Suppressor macrophage treated with lipopolysaccharide for 4 hours (primary cell): Measurements from ENCODE around the gene INO80E.

ENCODE experiments used
- DNase-seq: peaks from one replicate; pipeline ENCODE4 v3.0.0-alpha.2; 2020

INO80E gene

DNA sequence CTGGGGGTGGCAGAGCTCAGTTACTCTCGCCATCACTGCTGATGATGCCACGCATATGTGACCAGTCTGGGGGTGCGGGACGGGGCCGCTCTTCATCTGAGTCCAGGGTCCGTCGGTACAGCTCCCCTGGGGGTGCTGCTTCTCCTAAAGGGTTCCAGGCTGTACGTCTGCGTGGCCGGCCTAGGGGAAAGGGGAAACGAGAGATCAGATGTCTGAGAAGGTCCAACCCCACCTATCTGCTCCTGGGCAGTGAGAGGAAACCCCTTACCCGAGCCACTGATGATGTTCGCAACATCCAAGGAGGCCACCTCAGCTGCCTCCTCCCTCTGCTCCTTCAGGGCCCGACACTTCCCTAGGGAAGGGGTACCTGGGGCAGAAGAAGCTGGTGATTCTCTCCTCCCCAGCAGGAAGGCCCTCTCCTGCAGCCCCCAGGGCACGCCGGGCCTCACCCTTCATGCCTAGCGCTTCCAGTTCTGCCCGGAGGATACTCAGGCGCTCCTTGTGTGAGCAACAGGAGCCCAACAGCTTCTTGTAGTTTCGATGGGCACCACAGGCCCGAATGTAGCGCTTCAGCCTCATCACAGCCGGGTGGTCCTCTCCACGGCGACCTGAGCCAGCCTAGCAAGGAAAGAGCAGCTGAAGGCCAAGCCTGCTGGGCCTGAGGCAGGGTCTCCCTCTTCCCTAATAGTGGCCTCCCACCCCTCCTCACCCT lies 2.7 kb upstream of the INO80E start:
- no peak for DNase-seq

DNA sequence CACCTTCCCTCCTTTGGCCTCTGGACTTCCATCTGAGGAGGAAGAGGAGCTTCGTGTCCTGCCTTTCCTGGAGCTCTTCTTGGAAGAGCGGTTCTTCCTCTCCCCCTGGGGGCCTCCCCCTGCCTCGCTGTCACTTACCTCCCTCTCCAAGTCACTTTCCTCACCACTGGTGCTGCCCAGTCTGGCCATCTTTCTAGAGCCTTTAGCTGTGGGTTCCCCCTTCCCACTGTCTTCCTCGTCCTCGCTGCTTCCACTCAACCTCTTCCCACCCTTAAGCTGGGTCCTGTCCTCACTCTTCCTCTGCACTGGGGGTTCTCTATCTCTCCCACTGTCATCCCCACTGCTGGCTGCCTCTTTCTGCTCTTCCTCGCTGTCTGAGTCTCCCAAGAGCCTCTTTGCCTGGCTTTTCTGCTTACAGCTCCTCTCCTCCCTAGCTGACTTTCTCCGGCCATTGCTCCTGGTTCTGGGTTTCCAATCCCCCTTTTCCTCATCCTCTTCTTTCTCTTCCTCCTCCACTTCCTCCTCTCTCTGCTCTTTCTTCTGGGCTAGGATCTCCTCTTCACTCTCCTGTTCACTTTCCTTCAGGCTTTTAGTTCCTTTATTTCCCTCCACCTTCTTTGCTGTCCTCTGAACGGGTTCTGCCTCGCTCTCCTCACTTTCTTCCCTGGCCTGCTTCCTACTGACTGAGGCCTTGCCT lies 2.0 kb upstream of the INO80E start:
- no peak for DNase-seq

DNA sequence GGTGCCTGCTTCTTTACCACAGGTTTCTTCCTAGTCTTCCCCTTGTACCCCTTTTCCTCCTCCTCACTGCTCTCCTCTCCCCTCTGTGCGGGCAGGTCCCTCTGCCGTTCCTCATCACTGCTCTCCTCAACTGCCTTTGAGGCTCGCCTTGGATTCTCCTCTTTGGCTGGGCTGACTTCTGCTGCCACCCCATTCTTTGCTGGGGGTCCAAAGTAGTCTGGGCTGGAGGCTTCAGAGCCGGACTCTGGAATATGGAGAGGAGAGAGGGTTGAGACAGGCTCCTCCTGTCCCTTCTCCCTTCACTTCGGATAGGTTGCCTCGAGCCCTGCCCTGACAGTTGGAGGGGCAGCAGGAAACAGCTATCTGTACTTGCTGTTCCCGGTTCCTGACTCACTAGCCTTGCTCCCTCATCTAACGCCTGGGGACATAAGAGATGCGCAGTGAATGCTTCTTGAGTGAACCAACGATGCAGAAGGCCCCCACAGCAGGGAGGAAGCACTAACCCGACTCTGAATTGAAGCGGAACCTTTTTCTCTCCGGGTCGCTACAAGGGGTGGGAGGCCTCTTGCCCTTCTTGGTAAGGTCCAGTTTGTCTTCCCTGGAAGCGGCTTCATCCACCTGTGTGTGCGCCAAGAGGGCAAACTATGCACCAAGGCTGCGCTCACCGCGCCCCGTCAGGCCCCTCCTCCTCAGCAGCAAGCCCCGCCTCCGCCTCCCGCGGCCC lies 1.3 kb upstream of the INO80E start:
- DNase-seq, result no peak

GRCh38 chr16:29995324-29995910 lies 624 bp upstream of the INO80E start, which contains the start of gene HIRIP3:
Gene HIRIP3, minus strand, starts transcription at chr16:29995617. Its CDS starts 12 bp downstream, at chr16:29995605.
- peak; percentile 94 for DNase-seq

DNA sequence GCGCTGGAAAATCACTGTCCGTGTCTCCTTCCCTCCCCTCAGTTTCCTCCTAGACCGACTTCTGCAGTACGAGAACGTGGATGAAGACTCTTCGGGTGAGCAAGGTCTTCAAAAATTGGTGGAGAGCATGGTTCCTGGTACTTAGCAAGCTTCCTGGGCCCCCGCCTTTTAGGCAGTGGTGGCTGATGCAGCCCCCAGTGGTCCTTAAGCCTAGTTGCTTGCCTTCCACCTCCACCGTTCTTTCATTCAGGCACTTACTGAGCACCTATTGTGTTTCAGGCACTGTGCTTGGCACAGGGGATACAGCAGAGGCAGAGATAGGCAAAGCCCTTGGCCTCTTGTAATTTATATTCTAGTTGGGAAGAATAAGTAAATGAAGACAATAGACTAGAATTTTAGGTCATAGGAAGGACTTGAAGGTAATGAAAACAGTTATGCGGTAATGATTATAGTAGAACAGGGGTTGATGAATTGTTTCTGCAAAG lies 767 bp downstream of the INO80E start:
- DNase-seq, result no peak

DNA sequence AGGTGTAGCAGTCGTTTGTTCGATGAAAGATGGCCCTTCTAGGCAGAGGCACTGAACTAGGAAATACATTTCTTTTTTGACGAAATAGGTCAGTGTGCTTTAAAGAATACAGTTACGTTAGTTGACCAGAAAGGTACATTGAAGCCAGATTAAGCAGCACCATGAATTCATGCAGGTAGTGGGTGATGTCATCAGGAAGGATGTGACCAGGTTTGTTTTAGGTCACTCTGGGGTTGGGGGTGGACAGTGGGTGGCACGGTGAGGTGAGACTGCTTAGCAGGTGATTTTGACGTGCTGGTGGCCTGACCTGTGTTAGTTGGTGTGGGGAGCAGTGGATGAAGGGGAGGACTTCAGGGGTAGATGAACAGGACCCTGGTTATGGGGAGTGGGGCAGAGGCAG lies 3.6 kb downstream of the INO80E start:
- DNase-seq, result no peak

DNA sequence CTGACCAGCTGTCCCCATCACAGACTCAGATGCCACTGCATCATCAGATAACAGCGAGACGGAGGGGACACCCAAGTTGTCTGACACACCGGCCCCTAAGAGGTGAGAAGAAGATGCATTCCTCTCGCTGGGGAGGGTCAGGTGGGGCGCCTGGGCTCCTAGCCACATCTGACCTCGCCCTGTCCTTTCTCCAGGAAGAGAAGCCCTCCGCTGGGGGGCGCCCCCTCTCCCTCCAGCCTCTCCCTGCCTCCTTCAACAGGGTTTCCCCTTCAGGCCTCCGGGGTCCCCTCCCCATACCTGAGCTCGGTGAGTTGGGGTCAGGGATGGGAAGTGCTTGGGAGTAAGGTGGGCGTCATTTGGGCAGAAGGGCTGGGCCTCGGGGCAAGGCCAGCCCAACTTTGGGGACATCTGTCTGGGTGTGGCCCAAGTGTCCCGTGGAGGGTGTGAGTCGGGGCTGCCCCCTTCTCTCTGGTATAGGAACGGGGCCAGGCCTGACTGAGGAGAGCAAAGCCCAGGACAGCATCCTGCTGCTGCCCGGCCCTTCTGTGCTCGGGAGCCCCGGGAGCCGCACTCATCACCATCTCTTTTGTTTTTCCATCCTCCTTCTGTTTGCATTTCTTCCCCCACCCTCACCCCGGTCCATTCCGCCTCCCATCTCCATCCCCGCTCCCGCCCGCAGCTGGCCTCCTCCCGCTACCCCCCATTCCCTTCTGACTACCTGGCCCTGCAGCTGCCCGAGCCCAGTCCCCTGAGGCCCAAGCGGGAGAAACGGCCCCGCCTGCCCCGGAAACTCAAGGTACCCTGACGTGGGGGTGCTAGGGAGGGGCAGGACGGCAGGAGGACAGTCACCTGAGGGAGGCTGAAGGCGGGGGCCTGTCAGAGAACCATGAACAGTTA lies 4.9 kb downstream of the INO80E start:
- DNase-seq, result no peak

DNA sequence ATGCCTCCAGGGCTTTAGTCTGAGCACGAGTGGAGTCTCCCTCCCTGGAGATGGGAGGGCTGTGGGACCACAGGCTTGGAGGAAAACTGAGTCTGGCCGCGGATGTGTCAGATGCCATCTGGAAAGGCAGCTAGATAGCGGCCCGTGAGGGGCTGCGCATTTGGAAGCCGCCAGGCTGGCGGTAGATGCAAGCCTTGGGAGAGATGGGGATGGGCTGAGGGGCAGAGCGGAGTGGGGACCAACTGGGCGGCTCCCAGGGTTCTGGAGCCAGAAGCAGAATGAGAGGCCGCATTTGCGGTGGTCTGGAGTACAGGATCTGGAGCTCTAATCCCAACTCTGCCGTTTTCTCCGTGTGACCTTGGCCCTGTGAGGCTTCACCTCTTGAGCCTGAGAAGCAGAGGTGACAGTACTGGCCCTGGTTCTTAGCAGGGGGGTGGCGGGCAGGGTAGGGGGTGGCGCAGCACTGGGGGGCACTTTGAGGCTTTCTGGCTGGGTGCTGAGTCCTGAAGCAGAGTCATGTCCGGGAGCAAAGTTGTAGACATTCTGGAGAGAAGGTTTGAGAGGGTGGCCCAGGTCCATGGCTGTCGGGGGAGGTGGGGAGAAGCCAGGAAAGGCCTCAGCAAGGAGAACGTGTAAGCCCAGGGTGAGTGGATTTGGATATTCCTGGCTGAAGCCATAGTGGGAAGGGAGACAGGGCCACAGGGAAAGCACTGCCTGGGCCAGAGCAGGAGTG lies 6.7 kb downstream of the INO80E start:
- no peak for DNase-seq

GRCh38 chr16:30003670-30004423 lies 7.8 kb downstream of the INO80E start:
- no peak for DNase-seq

- no peak for DNase-seq
Measured at GRCh38 chr16:30004424-30004776, 8.4 kb downstream of the INO80E start.

GRCh38 chr16:30004811-30005242 lies 8.8 kb downstream of the INO80E start:
- DNase-seq, result no peak

DNA sequence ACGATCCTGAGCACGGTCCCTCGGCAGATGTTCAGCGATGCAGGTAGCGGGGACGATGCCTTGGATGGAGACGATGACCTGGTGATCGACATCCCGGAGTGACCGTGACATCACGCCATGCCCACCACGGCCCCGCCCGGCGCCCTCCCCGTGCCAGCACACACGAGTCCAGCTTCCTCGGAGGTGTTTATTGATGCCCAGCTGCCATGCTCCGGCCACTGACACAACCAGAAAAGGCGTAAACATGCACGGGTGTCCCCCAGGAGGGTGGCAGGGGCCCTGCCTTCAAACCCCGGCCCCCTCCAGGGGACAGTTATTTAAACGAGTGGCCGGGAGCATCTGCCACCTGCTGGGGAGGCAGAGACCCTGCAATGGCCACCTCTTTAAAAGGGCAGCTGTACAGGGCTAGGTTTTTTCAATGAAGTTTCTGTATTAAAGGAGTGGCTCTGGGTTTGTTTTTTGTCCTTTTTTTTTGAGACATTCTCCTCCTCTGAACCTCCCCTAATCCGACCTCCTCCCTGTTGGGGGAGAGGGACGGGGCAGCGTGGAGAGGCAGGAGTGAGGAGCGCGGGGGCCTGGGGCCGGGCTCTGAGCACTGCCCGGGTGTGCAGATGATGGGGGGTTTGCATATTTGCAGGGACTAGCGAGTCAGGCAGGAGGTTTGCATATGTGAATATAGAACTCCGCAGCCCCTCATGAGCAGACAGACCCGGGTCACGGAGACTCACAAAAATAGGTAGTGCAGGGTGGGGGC lies 9.5 kb downstream of the INO80E start:
- DNase-seq, result peak; percentile 48

- no peak for DNase-seq
Measured at GRCh38 chr16:30006095-30006473, 10.0 kb downstream of the INO80E start.

DNA sequence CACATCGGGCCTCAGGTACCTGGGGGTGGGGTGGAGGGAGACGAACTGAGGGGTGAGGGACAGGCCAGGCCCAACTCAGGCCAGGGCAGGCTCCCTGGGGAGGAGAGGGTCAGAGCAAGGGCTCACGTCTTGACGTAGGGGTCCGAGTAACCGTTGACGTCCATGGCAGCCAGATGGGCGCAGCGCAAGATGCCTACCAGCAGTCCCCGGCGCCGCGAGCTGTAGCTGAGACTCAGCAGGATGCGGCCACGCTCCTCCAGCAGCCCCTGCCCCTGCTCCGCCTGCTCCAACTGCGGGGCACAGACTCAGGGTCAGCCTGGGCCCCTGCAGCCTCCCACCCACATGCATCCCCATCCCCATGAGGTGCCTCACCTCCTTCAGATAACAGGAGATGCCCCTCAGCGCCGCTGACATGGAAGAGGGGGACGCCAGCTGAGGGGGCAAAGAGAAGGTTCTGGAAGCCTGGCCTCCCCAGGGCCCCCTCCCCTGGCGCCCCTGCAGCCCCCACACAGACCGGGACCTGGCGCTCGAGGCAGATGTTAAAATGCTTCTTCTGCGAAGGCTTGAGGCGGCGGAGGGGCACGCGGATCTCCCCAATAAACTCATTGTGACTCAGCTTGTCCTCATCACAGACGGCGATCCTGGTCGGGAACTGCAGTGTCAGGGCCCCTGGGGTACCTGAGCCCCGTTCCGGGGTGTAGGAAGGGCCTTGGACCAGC lies 10.8 kb downstream of the INO80E start:
- DNase-seq, result no peak

- DNase-seq, result no peak
Measured at GRCh38 chr16:30007378-30007895, 11.4 kb downstream of the INO80E start.

DNA sequence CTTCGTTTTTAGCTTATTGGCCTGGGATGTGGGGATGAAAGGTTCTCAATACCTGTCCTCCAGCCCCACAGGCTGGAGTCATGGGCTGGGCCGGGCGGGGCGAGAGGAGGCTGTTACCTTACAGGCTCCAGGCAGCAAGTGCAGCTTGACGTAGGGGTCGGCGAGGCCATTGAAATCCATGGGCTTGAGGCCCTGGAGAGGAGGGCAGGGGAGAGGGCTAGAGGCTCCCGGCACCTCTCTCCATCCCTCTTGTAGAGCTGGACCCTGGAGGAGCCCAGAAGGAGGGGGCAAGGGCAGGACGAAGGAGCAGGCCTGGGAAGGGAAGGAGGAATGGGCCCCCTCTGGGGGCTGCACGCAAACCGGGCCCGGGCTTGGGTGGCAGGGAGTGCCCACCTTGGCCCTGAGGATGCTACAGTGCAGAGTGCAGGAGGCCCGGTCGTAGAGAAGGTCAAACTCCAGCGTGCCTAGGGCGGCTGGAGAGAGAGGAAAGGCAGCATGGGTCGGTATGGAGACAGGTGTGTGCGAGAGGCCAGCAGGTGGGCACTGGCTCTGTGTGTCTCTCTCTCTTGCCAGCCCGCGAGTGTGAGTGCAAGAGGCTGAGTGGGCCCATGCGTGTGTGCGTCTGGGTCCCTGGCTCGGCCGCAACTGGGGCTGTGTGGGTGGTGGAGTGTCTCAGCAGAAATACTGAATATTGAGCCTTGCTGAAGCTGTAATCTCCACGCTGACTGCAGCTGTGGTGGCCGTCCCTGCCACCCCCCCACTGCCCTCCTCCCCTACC lies 13.2 kb downstream of the INO80E start:
- DNase-seq, result no peak

GRCh38 chr16:30009990-30010843 lies 14.2 kb downstream of the INO80E start:
- DNase-seq, result no peak
